COR-L47 (cell line): ENCODE measurements around the gene CYP4F22.

Experiments used
- DNase-seq: peaks from one replicate; lab custom pipeline; 2025; lab: John Stamatoyannopoulos, UW

CYP4F22 gene

DNA sequence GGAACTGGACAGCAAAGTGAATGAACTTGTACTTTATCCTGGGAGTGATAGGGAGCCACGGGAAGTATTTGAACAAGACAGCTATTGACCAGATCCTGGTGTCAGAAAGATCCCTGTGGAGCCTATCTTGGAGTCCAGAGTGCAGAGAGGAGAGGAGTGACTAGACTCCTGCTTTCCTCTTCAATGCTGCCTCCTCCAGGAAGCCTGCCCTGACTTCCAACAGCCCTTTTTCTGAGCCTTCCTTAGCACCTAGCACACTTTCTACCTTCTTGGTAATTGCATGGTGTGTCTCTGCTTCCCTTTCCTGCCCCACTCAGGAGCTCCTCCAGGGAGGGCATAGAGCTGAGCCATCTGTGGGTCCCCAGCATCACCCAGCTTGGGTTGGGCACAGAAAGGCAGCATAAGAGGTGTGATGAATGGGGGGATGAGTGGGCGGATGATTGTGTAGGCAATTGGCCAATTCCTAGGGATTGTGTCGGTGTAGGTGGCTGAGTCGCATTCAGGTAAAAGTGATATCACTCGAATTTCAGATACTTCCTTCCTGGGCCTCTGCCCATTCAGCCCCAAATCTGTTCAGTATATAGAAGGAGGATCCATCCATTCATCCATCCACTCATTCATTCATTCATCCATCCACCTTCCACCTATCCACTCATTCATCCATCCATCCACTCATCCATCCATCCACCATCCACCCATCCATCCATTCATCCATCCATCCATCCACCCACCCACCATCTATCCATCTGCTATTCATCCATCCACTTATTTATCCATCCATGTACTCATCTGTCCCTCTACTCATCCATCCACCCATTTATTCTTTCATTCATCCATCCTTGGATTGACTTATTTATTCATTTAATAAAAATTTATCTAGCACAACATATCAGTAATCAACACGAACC lies 26.9 kb downstream of the CYP4F22 start:
- DNase-seq = no peak

DNA sequence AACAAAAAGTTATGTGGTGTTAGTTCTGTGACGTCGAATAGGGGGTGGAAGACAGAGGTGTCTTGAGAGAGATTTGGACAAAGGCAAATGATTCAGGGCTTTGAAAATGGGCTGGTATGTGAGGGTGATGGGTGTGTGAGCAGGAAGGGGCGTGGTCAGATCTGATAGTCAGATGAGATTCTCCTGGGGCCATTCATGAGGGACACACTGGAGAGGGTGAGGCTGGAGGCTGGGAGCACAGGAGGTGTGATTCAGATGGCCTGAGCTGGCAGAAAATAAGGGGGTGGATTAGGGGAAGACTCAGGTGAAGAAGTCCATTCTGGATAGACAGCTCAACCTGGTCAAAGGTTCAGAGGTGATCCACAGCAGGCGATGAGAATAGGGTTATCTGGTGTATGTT lies 28.0 kb downstream of the CYP4F22 start:
- DNase-seq = no peak

DNA sequence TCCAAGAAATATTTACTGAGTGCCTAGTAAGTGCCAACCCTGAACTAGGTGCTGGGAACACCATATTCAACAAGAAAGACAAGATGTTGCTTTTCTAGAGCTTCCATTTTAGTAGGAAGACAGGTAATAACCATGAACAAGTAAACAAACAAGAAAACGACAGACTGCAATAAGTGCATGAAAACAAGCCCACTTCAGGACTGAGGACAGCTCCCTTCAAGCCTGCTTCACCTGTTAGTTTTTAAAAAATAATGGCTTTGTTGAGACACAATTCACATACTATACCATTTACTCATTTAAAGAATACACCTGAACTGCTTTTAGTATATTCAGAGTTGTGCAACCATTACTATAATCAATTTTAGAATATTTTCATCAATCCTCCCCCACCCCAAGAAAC lies 30.4 kb downstream of the CYP4F22 start:
- DNase-seq = no peak

DNA sequence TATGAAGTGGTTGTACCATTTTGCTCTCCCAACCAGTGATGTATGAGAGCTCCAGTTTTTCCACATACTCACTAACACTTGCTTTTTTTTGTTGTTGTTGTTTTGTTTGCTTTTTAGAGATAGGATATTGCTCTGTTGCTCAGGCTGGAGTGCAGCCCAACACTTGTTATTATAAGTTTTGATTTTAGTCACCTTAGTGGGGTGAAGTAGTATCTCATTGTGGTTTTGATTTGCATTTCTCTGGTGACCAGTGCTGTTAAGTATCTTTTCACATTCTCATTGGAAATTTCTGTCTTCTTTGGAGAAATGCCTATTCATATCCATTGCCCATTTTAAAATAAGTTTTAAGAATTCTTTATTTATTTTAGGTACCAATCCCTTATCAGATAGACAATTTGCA lies 31.3 kb downstream of the CYP4F22 start:
- DNase-seq = no peak

DNA sequence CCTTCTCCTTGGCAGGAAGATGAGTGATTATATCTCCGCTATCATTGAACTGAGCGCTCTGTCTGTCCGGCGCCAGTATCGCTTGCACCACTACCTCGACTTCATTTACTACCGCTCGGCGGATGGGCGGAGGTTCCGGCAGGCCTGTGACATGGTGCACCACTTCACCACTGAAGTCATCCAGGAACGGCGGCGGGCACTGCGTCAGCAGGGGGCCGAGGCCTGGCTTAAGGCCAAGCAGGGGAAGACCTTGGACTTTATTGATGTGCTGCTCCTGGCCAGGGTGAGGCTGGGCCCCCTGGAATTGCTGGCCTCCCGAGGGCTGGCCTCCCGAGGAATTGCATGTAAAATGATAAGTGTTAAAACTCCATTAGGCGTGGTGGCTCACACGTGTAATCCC lies 32.1 kb downstream of the CYP4F22 start:
- no peak for DNase-seq

DNA sequence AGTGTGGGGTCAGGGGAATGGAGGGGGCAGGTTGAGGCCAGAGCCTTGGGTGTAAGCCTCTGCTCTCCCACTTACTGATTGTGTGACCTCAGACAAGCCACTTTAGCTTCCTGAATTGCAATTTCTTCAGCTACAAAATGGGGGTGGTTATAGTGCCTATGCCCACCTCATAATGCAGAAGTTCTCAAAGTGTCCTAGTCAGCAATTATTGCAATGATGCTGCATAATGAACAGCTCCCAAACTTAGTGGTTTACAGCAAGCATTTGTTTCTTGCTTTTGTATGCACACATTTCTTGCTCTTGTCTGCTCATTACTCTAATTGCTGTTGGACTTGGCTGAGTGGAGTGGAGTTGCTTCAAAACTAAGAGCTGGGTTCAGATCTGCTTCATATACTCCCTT lies 36.0 kb downstream of the CYP4F22 start:
- DNase-seq = no peak

DNA sequence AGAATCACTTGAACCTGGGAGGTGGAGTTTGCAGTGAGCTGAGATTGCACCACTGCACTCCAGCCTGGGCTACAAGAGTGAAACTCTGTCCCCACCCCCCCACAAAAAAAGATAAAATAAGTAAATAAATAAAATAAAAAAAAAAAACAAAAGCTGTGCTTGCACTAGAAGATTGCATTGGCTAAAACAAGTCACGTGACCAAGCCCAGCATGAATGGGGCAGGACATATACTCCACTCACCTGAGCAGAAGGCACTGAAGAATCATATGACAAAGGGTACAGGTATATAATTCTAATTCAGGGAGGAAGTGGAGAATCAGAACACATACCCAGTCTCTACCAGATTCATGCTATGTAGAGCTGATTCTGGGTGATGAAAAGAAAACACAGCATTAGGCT lies 36.6 kb downstream of the CYP4F22 start:
- DNase-seq = no peak

DNA sequence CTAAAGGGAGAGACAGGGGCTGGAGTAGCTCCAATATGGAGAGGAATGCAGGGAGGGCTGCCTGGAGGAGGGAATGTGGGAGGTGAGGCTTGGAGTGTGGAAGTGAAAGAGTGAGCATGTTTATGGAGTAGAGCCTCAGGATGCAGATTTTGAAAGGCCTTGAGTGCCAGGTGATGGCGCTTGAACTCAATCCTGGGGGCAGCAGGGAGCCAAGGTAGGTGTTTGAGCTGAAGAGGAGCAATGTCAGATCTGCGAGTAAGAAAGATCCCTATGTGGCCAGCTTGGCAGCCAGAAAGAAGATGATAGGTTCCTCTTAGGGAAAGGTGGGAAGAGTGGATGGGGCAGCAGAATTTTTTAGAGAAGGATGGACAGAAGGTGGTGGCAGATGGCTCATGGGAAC lies 40.3 kb downstream of the CYP4F22 start:
- no peak for DNase-seq

DNA sequence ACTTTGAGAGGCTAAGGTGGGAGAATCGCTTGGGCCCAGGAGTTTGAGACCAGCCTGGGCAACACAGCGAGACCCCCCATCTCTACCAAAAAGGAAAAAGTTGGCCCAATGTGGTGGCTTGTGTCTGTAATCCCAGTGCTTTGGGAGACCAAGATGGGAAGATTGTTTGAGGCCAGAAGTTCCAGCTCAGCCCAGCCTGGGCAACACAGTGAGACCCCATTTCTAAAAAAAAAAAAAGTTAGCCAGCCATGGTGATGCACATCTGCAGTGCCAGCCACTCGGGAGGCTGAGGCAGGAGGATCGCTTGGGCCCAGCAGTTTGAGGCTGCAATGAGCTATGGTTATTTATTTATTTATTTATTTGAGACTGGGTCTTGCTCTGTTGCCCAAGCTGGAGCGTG lies 41.3 kb downstream of the CYP4F22 start:
- DNase-seq = no peak

DNA sequence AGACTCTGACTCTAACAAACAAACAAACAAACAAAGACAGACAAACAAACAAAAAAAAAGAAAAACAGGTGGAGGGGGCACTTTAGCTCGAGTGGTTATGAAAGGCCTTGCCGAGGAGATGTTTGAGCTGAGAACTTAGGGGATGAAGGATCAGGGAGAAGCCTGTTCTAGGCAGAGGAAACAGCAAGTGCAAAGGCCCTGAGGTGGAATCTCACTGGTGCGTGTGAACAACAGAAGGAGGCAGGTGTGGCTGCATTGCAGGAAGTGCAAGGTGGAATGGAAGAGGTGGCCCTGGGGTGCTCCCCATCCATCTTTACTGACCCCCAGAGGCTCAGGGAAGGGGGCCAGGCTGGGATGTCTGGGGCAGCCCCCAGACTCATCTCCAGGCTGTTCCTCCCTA lies 41.9 kb downstream of the CYP4F22 start:
- DNase-seq = no peak

DNA sequence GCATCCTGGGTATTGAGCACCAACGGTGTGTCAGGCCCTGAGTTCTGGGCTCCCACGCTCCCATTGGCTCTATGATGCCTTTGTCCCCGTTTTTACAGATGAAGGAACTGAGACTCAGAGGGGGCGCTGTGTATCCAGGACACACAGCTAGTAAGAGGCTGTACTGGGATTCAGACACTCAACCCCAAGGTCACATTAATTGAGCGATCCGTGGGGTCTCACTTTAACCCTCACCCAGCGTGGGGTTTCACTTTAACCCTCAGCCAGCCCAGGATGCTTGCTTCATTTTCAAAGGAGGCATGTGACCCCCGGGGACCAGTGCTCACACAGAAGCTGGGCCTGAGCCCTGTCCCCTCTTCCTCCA lies 42.6 kb downstream of the CYP4F22 start:
- no peak for DNase-seq

DNA sequence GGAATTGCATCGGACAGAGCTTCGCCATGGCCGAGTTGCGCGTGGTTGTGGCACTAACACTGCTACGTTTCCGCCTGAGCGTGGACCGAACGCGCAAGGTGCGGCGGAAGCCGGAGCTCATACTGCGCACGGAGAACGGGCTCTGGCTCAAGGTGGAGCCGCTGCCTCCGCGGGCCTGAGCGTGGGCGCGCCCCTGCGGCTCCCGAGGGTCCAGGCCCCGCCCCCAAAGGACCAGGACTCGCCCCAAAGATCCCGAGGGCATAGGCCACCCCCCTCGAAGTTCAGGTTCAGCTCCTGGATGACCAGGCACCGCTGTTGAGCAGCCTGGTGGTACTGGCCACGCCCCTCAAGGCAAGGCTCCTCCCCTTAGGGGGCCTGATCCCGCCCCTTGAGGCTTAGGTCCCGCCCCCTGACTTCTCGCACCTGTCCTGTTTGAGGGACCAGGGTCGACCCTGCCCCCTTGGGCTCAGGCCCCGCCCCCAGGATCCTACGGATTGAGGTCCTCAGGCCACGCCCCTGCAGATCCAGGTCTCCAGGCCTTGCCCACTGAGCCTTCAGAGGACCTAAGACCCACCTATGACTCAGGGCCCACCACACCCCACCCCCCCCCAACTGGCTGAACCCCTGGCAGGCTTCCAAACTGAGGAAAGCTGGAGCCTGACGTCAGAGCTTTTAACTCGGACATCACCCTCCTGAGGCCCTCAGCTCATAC lies 43.1 kb downstream of the CYP4F22 start:
- no peak for DNase-seq

DNA sequence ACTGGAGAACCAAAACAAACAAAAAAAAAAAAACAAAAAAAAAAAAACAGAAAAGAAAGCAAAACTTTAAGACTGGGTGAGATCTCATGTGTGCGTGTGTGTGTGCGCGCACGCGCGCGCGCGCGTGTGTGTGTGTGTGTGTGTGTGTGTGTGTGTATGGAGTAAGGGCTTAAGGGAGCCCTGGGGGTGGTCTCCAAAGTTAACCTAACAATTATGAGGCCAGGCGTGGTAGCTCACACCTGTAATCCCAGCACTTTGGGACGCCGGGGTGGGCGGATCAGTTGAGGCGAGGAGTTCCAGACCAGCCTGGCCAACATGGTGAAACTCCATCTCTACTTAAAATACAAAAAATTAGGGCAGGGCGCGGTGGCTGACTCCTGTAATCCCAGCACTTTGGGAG lies 46.7 kb downstream of the CYP4F22 start:
- DNase-seq = no peak

DNA sequence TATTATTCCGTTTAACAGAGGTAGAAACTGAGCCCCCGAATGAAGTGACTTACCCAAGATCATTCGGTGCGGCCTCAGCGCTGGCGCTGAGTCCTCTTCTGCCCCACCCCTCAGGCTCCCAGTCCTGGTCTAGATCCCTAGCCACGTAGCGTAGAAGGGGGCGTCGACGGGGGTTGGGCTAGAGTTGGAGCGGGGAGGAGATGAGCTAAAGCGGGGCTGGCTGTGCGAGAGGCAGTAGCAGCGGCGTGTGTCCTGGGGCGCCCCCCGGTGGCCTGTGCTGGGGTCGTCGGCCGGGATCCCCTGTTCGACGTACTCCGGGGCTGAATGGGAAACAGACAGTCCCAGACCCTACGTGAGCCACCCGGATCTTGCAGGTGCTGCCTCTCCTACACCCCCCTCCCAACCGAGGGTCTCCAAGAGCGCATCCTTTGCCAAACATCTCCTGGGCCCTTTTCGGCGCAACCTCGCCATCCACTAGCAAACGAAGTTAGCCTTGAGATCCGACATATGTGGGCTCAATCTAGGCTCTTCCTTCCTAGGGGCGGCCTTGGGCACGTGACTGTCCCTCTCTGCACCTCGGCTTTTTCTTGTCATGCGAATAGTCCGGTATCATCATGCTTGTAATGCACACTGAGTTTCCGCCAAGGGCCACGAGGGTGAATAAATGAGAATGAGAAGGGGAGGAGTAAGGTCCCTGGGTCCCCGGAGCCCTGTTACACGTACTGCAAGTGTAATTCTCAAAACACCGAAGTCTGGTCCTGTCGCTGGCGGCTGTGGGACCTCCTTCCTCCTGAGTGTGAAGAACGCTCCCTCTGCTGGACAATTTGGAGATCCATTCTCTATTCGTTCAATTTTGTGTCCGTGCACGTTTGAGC lies 47.7 kb downstream of the CYP4F22 start:
- peak; percentile 77 for DNase-seq

DNA sequence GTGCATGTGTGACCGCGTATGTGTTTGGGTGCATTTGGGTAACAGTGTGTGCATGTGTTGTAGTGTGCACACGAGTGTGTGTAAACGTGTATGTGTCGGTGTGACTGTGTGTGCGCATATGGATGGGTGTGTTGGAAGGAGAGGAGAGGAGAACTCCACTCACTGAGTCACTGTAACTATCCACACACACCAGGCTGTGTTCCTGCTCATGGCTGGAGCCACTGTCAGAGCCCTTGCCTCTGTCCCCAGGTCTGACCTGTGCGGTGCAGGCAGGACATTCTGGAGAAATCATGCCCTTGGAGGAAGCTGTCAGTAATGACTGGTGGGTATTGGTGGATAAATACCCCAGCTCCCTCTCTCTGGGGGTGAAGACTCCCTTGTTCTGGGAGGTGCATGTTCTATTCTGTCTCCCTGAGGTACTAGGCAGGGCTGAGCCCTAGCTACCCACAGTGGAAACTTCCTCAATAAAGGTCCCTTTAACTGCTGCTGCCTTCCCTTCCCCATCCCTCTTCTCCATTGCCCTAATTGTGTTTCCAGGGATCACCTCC lies 48.4 kb downstream of the CYP4F22 start:
- no peak for DNase-seq

DNA sequence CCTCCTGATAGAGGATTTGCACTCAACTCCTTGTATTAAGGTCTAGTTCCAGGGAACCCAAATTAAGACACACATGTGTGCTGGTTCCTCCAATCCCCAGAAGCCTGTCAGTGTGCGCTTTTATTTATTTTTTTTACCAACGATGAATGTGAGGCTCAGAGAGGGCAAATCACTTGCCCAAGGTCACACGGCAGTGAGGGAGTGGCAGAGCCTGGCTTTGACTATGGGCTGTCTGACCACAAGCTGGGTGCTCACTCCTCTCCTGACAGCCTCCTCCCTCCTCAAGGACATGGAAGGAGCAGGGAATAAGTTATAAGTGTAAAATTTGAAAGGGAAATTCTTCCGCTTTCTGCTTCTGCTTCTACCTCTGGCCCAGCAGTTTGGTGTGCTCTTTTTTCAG lies 48.9 kb downstream of the CYP4F22 start:
- no peak for DNase-seq

DNA sequence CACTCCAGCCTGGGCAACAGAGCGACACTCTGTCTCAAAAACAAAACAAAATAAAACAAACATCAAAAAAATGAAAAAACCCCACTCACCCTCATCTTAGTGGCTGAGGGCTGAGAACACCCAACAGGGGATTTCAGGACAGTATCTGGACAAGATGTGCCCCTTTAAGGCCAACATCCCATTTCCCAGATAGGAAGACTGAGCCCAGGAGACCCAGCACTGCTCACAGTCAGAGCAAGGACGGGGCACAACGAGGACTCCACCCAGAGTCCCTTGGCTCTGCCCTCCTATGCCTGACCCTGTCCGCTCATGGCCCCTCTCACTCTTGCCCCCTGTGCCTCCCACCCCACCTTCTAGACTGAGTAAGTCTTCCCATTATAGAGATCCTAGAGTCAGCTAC lies 53.8 kb downstream of the CYP4F22 start:
- no peak for DNase-seq

DNA sequence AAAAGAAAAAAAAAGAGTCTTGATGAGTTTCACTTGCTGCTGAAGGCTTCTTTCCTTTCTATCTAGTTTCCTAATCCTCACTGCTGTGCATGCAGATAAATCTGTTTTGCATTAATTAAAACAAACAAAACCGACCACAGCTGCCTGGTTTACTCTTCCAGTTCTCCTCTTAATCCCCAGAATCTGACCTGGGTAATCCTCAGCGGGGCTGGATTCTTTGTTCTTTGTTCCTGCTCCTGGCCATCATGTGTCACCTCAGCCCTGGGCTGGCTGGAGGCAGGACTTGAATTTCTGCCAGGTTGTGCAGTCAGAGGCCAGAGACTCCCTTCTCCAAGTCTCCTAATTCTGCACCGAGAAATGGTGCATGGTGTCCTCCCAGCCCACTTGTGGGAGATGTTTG lies 54.5 kb downstream of the CYP4F22 start:
- no peak for DNase-seq

DNA sequence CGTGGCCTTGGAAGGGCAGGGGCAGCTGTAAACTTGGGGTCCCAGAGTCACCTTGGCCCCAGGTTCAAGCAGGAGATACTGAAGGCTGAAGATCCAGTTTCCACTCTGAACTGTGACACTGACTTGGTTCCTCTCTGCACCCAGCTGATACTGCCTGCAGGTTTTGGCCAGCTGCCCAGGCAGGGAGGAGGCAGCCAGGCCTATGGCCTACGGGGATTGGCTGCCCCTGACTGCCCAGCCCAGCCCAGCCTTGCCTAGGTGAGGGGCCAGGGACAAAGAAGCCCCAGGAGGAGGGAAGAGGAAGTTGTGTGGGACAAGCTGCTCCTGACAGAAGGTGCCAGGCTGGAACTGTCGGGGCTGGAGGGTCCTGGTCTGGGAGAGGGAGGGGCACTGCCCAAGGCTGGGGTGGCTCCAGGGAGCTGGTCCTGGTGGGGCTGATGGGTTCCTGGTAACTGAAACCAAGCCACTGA lies 55.0 kb downstream of the CYP4F22 start:
- DNase-seq = peak; percentile 72

DNA sequence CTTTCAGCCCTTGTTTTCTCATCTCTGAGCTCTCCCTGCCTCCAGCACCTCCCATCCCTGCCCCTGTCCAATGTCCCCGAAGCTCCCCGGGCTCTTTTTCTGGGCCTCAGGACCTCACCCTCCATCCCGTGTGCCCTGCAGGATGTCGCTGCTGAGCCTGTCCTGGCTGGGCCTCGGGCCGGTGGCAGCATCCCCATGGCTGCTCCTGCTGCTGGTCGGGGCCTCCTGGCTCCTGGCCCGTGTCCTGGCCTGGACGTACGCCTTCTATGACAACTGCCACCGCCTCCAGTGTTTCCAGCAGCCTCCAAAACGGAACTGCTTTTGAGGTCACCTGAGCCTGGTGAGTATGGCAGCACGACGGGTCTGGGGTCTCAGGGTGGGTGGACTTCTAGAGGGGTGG lies 55.6 kb downstream of the CYP4F22 start:
- DNase-seq = no peak

DNA sequence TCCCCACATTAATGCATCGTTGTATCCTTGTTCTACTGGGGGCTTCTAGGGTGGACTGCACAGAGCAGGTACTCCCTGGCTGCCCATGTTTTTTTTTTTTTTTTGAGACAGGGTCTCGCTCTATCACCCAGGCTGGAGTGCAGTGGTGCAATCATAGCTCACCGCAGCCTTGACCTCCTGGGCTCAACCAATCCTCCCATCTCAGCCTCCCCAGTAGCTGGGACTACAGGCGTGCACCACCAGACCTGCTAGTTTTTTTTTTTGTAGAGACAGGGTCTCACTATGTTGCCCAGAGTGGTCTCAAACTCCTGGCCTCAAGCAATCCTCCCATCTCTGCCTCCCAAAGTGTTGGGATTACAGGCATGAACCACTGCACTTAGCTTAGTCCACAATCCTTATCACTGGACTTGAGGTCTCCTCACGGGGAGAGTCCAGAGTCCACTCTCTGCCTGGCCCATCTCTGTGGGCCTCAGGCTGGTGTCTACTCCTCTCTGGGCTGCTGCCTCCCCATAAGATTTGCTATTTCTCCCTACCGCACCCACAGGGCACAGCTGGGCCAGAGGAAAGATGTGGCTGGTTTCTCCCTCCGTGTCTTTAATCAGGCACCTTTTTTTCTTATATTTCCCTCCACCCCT lies 56.3 kb downstream of the CYP4F22 start:
- DNase-seq = no peak

DNA sequence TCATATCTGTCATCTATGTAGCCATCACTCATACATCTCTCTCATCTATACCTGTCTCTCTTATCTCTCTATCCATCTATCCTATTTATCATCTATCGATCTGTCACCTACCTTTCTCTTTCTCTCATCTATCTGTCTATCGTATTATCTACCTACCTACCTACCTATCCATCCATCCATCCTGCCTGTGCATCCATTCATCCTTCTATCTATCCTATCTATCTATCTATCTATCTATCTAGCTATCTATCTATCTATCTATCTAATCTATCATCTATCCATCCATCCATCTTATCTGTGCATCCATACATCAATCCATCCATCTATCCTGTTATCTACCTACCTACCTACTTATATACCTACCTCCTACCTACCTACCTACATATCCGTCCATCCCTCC lies 62.1 kb downstream of the CYP4F22 start:
- DNase-seq = no peak
